H1 (cell line): ENCODE measurements around the gene CEP44. TPM values are rescaled to one million over a fixed set of nuclear protein-coding genes. Genes with fewer than 3 reads are reported as not detected.
A peak's percentile ranks its signal among the peaks of the same experiment; 100 is the strongest.

Experiments used
- CTCF ChIA-PET: fragments of 300-600 bp; sonication (Branson Sonifier 250); formaldehyde crosslinking; loops from one replicate; lab custom pipeline; 2021; ENCODE audit not compliant: partially characterized antibody; lab: Charles Lee
- POLR2A ChIA-PET: fragments of 300-600 bp; sonication (Branson Sonifier 250); formaldehyde crosslinking; loops from one replicate; lab custom pipeline; 2021; ENCODE audit warnings: inconsistent platforms; ENCODE audit not compliant: partially characterized antibody; lab: Charles Lee
- DNase-seq, 2 experiments: peaks; one replicate each; pipeline versions ENCODE4 v3.0.0 to v3.0.0-alpha.2; 2010 to 2022; ENCODE audit warnings: low spot score in 2 of 2, low read depth in 1 of 2, mixed read lengths in 1 of 2
- FAIRE-seq: peaks from 2 replicates; lab custom pipeline; 2011; peaks lifted over from hg19 to GRCh38; lab: Jason Lieb, UNC
- H2AFZ ChIP-seq: 2 replicates; pipeline ENCODE4 v1.8.1; 2012; ENCODE audit warnings: low read length, inconsistent platforms
- H2AK5ac ChIP-seq: 2 replicates; pipeline ENCODE4 v1.6.1; 2013; ENCODE audit warnings: low read depth, low read length
- H2BK120ac ChIP-seq: replicated peaks from 2 replicates; pipeline ENCODE3; 2013; ENCODE audit warnings: low read depth, low read length, inconsistent platforms
- H2BK12ac ChIP-seq: 2 replicates; pipeline ENCODE4 v1.6.1; 2013; ENCODE audit warnings: low read depth, low read length
- H2BK15ac ChIP-seq: 2 replicates; pipeline ENCODE4 v1.6.1; 2013; ENCODE audit warnings: low read length
- H2BK20ac ChIP-seq: 2 replicates; pipeline ENCODE4 v1.6.1; 2013; ENCODE audit warnings: low read length
- H2BK5ac ChIP-seq: 2 replicates; pipeline ENCODE4 v1.6.1; 2013; ENCODE audit warnings: low read depth, low read length
- H3K14ac ChIP-seq: 2 replicates; pipeline ENCODE4 v1.6.1; 2013; ENCODE audit warnings: inconsistent platforms; ENCODE audit not compliant: insufficient read length
- H3K18ac ChIP-seq: 2 replicates; pipeline ENCODE4 v1.6.1; 2013; ENCODE audit warnings: low read length; ENCODE audit errors: extremely low read depth
- H3K23ac ChIP-seq: 2 replicates; pipeline ENCODE4 v1.6.1; 2013; ENCODE audit warnings: inconsistent platforms; ENCODE audit not compliant: insufficient read length
- H3K23me2 ChIP-seq: 2 replicates; pipeline ENCODE4 v1.6.1; 2013; ENCODE audit warnings: low read depth, low read length
- H3K27ac ChIP-seq: 2 replicates; pipeline ENCODE4 v1.6.1; 2011; ENCODE audit warnings: low read depth, low read length, inconsistent platforms
- H3K27me3 ChIP-seq, 4 experiments: replicated peaks in 1 of 4; 1 replicate in 1 of 4; 2 replicates in 3 of 4; pipeline versions ENCODE4 v1.6.1 to v1.8.1; 2011 to 2013; ENCODE audit warnings: low read length in 3 of 4, mild to moderate bottlenecking in 3 of 4, inconsistent platforms in 2 of 4, mixed read lengths in 2 of 4, moderate library complexity in 1 of 4; ENCODE audit not compliant: control insufficient read depth in 3 of 4, insufficient read depth in 3 of 4; ENCODE audit errors: extremely low read depth in 1 of 4
- H3K36me3 ChIP-seq, 4 experiments: 2 replicates each; pipeline versions ENCODE4 v1.6.1 to v1.8.1; 2011 to 2013; ENCODE audit warnings: mild to moderate bottlenecking in 4 of 4, low read length in 3 of 4, moderate library complexity in 2 of 4, control low read depth in 1 of 4, inconsistent platforms in 1 of 4; ENCODE audit not compliant: insufficient read depth in 4 of 4, control insufficient read depth in 2 of 4
- H3K4ac ChIP-seq: replicated peaks from 2 replicates; pipeline ENCODE3; 2013; ENCODE audit warnings: low read length, low read depth, mixed read lengths, inconsistent platforms; ENCODE audit not compliant: insufficient read length
- H3K4me1 ChIP-seq, 4 experiments: replicated peaks in 1 of 4; 1 replicate in 1 of 4; 2 replicates in 3 of 4; pipeline versions ENCODE4 v1.6.1 to v1.8.1; 2011 to 2013; ENCODE audit warnings: low read length in 3 of 4, inconsistent platforms in 2 of 4, mixed read lengths in 1 of 4; ENCODE audit not compliant: insufficient read depth in 4 of 4, control insufficient read depth in 3 of 4
- H3K4me2 ChIP-seq, 2 experiments: 2 replicates each; pipeline versions ENCODE4 v1.6.1 to v1.8.1; 2011 to 2013; ENCODE audit warnings: low read depth in 2 of 2, low read length in 2 of 2, control low read depth in 1 of 2, inconsistent platforms in 1 of 2, mild to moderate bottlenecking in 1 of 2; ENCODE audit not compliant: insufficient read depth in 1 of 2
- H3K4me3 ChIP-seq, 4 experiments: fragments of 200-600, 300-600 bp in 1 of 4; sonication (generic), shearing (Covaris generic), sonication (Bioruptor Twin) in 1 of 4; 2 replicates each; pipeline versions ENCODE4 v1.5.1 to v1.8.1; 2011 to 2016; ENCODE audit warnings: low read length in 4 of 4, low read depth in 3 of 4, control low read depth in 2 of 4, inconsistent platforms in 2 of 4, mild to moderate bottlenecking in 2 of 4, mixed read lengths in 1 of 4, moderate library complexity in 1 of 4; ENCODE audit not compliant: insufficient read depth in 2 of 4; ENCODE audit errors: extremely low read depth in 1 of 4
- H3K56ac ChIP-seq: replicated peaks from 2 replicates; pipeline ENCODE3; 2013; ENCODE audit warnings: low read depth, mild to moderate bottlenecking, mixed read lengths, low read length, inconsistent platforms; ENCODE audit not compliant: insufficient read length
- H3K79me1 ChIP-seq: 2 replicates; pipeline ENCODE4 v1.6.1; 2013; ENCODE audit warnings: low read depth, low read length, control low read depth
- H3K79me2 ChIP-seq, 2 experiments: 2 replicates each; pipeline versions ENCODE4 v1.6.1 to v1.8.1; 2012 to 2013; ENCODE audit warnings: low read length in 2 of 2, mild to moderate bottlenecking in 2 of 2, inconsistent platforms in 1 of 2; ENCODE audit not compliant: insufficient read depth in 2 of 2, control insufficient read depth in 1 of 2
- H3K9ac ChIP-seq, 4 experiments: replicated peaks in 1 of 4; 1 replicate in 1 of 4; 2 replicates in 3 of 4; pipeline versions ENCODE4 v1.6.1 to v1.8.1; 2011 to 2013; ENCODE audit warnings: low read depth in 3 of 4, low read length in 3 of 4, control low read depth in 2 of 4, mild to moderate bottlenecking in 2 of 4, moderate library complexity in 2 of 4, inconsistent platforms in 1 of 4; ENCODE audit errors: extremely low read depth in 1 of 4
- H3K9me3 ChIP-seq, 2 experiments: 2 replicates each; pipeline versions ENCODE4 v1.6.1 to v1.8.1; 2012 to 2013; ENCODE audit warnings: mild to moderate bottlenecking in 2 of 2, moderate library complexity in 2 of 2, control low read depth in 1 of 2, inconsistent platforms in 1 of 2, low read depth in 1 of 2, low read length in 1 of 2, mixed read lengths in 1 of 2; ENCODE audit not compliant: insufficient read depth in 2 of 2
- H4K20me1 ChIP-seq, 2 experiments: replicated peaks in 1 of 2; 2 replicates each; pipeline versions ENCODE3 to v1.8.1; 2011 to 2013; ENCODE audit warnings: inconsistent platforms in 2 of 2, low read length in 2 of 2, mild to moderate bottlenecking in 1 of 2; ENCODE audit not compliant: insufficient read depth in 2 of 2, control insufficient read depth in 1 of 2
- H4K5ac ChIP-seq: 2 replicates; pipeline ENCODE4 v1.6.1; 2013; ENCODE audit warnings: low read length, low read depth, mixed read lengths, inconsistent platforms; ENCODE audit not compliant: insufficient read length
- H4K8ac ChIP-seq: 2 replicates; pipeline ENCODE4 v1.8.0; 2013; ENCODE audit warnings: mild to moderate bottlenecking, moderate library complexity, low read length, inconsistent platforms; ENCODE audit not compliant: insufficient read depth; ENCODE audit errors: extremely low read depth
- H4K91ac ChIP-seq: replicated peaks from 2 replicates; pipeline ENCODE3; 2013; ENCODE audit warnings: low read length, mixed read lengths, inconsistent platforms; ENCODE audit not compliant: insufficient read length
- RAD21 ChIP-seq, 2 experiments: IDR thresholded peaks in 1 of 2; conservative IDR thresholded peaks in 1 of 2; 2 replicates each; pipeline ENCODE4 v1.6.1; 2011; ENCODE audit warnings: low read depth in 2 of 2, low read length in 2 of 2, improper control_type of control experiment in 1 of 2, inconsistent platforms in 1 of 2, mild to moderate bottlenecking in 1 of 2, moderate library complexity in 1 of 2
- SAP30 ChIP-seq: fragments of 300-600 bp; sonication (generic); IDR thresholded peaks from 2 replicates; pipeline ENCODE4 v1.7.1; 2012; ENCODE audit warnings: low read length, moderate library complexity, mild to moderate bottlenecking, inconsistent platforms; ENCODE audit not compliant: insufficient read depth, insufficient replicate concordance
- WGBS, 2 experiments: shearing (Covaris generic) in 1 of 2; methylation state at CpG; one replicate each; pipeline versions ENCODE4 v1.1.6 to v1.1.7; 2013 to 2015; ENCODE audit warnings: low lambda C conversion rate in 2 of 2, mixed read lengths in 2 of 2, inconsistent platforms in 1 of 2, low coverage in 1 of 2, missing lambda C conversion rate in 1 of 2; ENCODE audit not compliant: insufficient replicate concordance in 2 of 2, insufficient coverage in 1 of 2, insufficient read length in 1 of 2; ENCODE audit errors: extremely low coverage in 1 of 2, missing lambda C conversion rate in 1 of 2; 5-methylcytosine and 5-hydroxymethylcytosine counted together
- polyA plus RNA-seq, 7 experiments: library from polyadenylated mRNA; depleted of rRNA in 3 of 7; stranded (reverse) in 5 of 7; unstranded in 2 of 7; fragments of >200 nt in 5 of 7; fragments of 200-250 nt in 2 of 7; gene quantifications; 1 replicate in 5 of 7; 2 replicates in 1 of 7; 4 replicates in 1 of 7; pipeline versions ENCODE4 v1.2.1 to v1.2.3, GENCODE V29; 2011 to 2013; ENCODE audit warnings: missing spikeins in 2 of 7, mixed read lengths in 2 of 7
- total RNA-seq: library from RNA; stranded (reverse); fragmentation: NEBNext Ultra II Directional; extraction: Animal tissue kit (Norgen Biotek cat#: 25700); gene quantifications from 2 replicates; pipeline ENCODE4 v1.2.1, GENCODE V29; 2021
- TF ChIP-seq, protein P1 (sequence below), 3 experiments: IDR thresholded peaks; 1 replicate in 2 of 3; 2 replicates in 1 of 3; pipeline versions ENCODE4 v1.5.1 to v1.6.1; 2011; ENCODE audit warnings: low read length in 3 of 3, mild to moderate bottlenecking in 3 of 3, inconsistent platforms in 2 of 3, low read depth in 1 of 3, moderate library complexity in 1 of 3; ENCODE audit not compliant: insufficient read depth in 1 of 3; ENCODE audit errors: control extremely low read depth in 1 of 3

The CEP44 gene
- total and polyA plus RNA-seq, 2 of the 8 experiments (the other 6 are each of a cell fraction or from before 2014, with no cell fraction given) = 3.4 to 17.1 TPM

DNA sequence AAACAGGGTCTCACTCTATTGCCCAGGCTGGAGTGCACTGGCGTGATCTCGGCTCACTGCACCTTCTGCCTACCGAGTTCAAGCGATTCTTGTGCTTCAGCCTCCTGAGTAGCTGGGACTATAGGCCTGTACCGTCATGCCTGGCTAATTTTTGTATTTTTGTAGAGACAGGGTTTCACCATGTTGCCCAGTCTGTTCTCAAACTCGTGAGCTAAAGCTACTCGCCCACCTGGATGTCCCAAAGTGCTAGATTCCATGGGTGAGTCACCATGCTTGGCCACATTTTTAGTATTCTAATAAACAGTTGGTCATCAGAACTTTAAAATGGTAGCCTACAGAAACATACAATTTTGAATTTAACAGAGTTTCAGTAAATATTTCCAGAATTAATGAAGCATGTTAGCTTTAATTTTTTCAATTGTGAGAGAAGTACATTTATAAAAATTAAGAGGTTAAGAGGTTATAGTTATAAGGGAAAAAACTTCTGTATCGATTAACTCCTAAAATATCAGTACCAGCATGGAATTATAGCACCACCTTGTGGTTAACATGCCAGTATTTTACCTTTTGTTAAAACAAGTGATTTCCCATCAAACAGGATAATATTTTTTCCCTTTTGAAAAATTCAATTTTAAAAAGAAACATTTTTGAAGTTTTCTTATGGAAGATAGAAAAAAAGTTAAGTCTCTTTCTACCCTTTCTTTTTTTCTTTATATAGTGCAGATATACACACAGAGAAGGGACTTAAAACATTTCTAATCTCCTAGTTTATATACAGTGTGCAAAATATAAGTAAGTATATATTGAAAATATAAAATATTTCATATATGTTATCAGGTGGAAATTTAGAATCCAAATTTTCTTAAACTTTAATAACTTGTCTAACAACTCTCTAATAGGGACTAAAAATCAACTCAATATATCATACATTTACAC lies 35.4 kb downstream of the CEP44 start:
- WGBS, 2 experiments = 89% methylated on average over 8 of the region's 8 CpGs; no CpG with 5 or more reads in 1 of the 2 experiments
- H3K36me3 ChIP-seq = peaks cover 0 to 10% (median 0%) of the 10 kb centered on the region in 4 experiments; a peak in 2 of 8 replicates
- H4K8ac ChIP-seq = no peak overlapping the region
- no peak overlapping the region for H4K5ac ChIP-seq
- H3K23me2 ChIP-seq = no peaks in the 10 kb centered on the region
- no peak overlapping the region for H3K23ac ChIP-seq
- no peak overlapping the region for H3K14ac ChIP-seq
- H3K27ac ChIP-seq = no peak overlapping the region
- no peak overlapping the region for H2AFZ ChIP-seq
- H3K18ac ChIP-seq = no peak overlapping the region
- TF ChIP-seq, protein P1, sequence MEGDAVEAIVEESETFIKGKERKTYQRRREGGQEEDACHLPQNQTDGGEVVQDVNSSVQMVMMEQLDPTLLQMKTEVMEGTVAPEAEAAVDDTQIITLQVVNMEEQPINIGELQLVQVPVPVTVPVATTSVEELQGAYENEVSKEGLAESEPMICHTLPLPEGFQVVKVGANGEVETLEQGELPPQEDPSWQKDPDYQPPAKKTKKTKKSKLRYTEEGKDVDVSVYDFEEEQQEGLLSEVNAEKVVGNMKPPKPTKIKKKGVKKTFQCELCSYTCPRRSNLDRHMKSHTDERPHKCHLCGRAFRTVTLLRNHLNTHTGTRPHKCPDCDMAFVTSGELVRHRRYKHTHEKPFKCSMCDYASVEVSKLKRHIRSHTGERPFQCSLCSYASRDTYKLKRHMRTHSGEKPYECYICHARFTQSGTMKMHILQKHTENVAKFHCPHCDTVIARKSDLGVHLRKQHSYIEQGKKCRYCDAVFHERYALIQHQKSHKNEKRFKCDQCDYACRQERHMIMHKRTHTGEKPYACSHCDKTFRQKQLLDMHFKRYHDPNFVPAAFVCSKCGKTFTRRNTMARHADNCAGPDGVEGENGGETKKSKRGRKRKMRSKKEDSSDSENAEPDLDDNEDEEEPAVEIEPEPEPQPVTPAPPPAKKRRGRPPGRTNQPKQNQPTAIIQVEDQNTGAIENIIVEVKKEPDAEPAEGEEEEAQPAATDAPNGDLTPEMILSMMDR (IDR thresholded peaks at IDR 0.05; ENCODE audit: control extremely low read depth in 1 of 3, insufficient read depth in 1 of 3, low read depth in 1 of 3, low read length in 3 of 3) = peak in 1 of 3 experiments; percentile 39; a peak in 2 of 4 replicates
- TF ChIP-seq SAP30 (no peak), RAD21 (IDR thresholded peaks at IDR 0.05 in 1 of 2, conservative IDR thresholded peaks at IDR 0.05 in 1 of 2; ENCODE audit: low read depth in 2 of 2, low read length in 2 of 2) (peak in 1 of 2 experiments; percentile 71; a peak in 3 of 4 replicates)
- TF ChIP-seq, all 59 proteins: peak for 2
- Histone ChIP-seq H4K91ac (no peak overlapping the region), H3K4me1 (no peaks in the 10 kb centered on the region), H3K27me3 (no peaks in the 10 kb centered on the region), H3K79me1 (no peaks in the 10 kb centered on the region), H3K4ac (no peak overlapping the region), H3K56ac (no peak overlapping the region), H4K20me1 (no peaks in the 10 kb centered on the region), H3K9ac (no peak overlapping the region), H2BK120ac (no peak overlapping the region), H3K4me3 (no peak overlapping the region), H2BK15ac (no peak overlapping the region), H3K4me2 (no peak overlapping the region), H3K79me2 (no peaks in the 10 kb centered on the region), H3K9me3 (no peaks in the 10 kb centered on the region), H2BK5ac (no peak overlapping the region), H2BK12ac (no peak overlapping the region), H2BK20ac (no peak overlapping the region), H2AK5ac (no peak overlapping the region)
- FAIRE-seq (no peak), DNase-seq (no peak)
- CTCF ChIA-PET = interaction anchor here (0.8 to 1.6 kb wide), 9 partner anchors 16 to 1062 kb away, joined by 3 to 8 read pairs (median 3); no protein-coding TSS in a partner anchor
- POLR2A ChIA-PET = no interaction called here
